ENCODE measurements around the gene OR14I1. TPM values are rescaled to one million over a fixed set of nuclear protein-coding genes. Genes with fewer than 3 reads are reported as not detected.
A peak's percentile ranks its signal among the peaks of the same experiment; 100 is the strongest.

OR14I1 gene
- total and polyA plus RNA-seq, 9 of the 15 experiments (the other 6 are each of a cell fraction or from before 2014, with no cell fraction given): not detected

DNA sequence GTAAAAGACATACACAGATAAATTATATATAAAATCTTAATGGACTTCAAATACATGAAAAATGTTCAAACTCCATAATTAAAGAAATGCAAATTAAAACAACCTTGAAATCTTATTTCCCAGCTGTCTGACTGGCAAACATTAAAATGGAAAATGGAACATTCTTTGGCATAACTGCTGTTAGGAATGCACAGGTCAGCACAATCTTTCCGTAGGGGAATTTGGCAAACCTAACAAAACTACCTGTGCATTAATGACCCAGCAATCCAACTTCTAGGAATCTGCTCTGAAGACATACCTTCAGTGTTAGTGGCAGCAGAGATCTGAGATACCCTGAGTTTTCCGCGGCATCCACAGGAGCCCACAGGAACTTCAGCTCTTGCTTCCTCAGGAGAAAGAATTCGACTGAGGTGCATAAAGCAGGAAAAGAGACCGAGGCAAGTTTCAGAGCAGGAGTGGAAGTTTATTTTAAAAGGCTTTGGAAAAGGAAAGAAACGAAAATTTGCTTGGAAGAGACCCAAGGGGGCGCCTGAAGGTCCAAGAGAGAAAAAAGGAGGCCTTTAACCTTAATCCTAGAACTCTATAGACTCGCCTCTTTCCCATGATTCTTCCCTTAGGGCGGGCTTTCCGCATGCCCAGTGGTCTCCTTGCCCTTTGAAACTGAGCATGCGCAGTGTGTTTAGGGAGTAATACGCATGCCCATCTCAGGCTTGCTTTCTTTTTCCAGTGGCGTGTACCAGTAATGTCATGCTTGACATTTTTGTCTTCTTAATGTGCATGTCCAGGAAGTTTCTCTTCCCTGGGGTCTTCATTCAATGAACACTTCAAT is 28.2 kb upstream of the OR14I1 start:
- intact Hi-C loops (cut with micrococcal nuclease): no loop called here
- H3K9ac ChIP-seq (ENCODE audit: insufficient read depth in 1 of 2, low read depth in 2 of 2, low read length in 2 of 2): peak overlapping the region in 1 of 2 experiments; percentile 55; a peak in 2 of 4 replicates
- TSS peak; percentile 55 for BruUV-seq (replicated peaks)
- ATAC-seq (peak; percentile 97), FAIRE-seq (peak; percentile 94), DNase-seq (ENCODE audit: extremely low read depth in 1 of 4, low spot score in 3 of 4) (peak; percentile 62 to 85 (median 77))
- H4K20me1 ChIP-seq (replicated peaks; ENCODE audit: control insufficient read depth, insufficient read depth, low read length): no peaks in the 10 kb centered on the region
- H2AFZ ChIP-seq (ENCODE audit: low read depth, low read length): peak overlapping the region; percentile 91
- H3K27ac ChIP-seq (ENCODE audit: extremely low read depth, low read depth, low read length): peak overlapping the region; percentile 18; the same call in 1 of the 3 replicates
- 6% methylated on average over 13 of the region's 13 CpGs for WGBS (ENCODE audit: insufficient coverage, low coverage, missing lambda C conversion rate)
- H3K27me3 ChIP-seq (ENCODE audit: control insufficient read depth in 2 of 2, insufficient read depth in 2 of 2, low read length in 2 of 2): no peaks in the 10 kb centered on the region
- H3K36me3 ChIP-seq (ENCODE audit: control insufficient read depth, insufficient read depth, low read length): no peaks in the 10 kb centered on the region
- peak overlapping the region; percentile 39 for H3K4me3 ChIP-seq
- CTCF ChIA-PET (ENCODE audit: low intra/inter-chr PET ratio): interaction anchor here (0.6 kb wide), 1 partner anchor 517 kb away, joined by 3 read pairs; no protein-coding TSS in a partner anchor
- no peaks in the 10 kb centered on the region for H3K9me1 ChIP-seq (ENCODE audit: control insufficient read depth, insufficient read depth, low read length)
- no peaks in the 10 kb centered on the region; a peak in 1 of 5 replicates for H3K4me1 ChIP-seq (replicated peaks in 1 of 2; ENCODE audit: control insufficient read depth in 2 of 2, insufficient read depth in 2 of 2, low read length in 2 of 2)
- H3K4me2 ChIP-seq (ENCODE audit: insufficient read depth, low read length): peak overlapping the region; percentile 78
- H3K9me3 ChIP-seq (replicated peaks; ENCODE audit: control insufficient read depth, insufficient read depth, low read depth, low read length): no peaks in the 10 kb centered on the region; the same call in 1 of the 2 replicates
- POLR2A ChIA-PET: interaction anchor here (1.0 kb wide), 1 partner anchor 9 kb away, joined by 3 read pairs; no protein-coding TSS in a partner anchor
- in situ Hi-C loops (cut with MboI): no loop called here
- H3K79me2 ChIP-seq (ENCODE audit: control insufficient read depth, insufficient read depth, low read length): no peaks in the 10 kb centered on the region
- TF ChIP-seq PTRF (tag; IDR thresholded peaks at IDR 0.05): no peak
- TF ChIP-seq POLR2A (conservative IDR thresholded peaks at IDR 0.05): no peak
- TF ChIP-seq, protein P1, sequence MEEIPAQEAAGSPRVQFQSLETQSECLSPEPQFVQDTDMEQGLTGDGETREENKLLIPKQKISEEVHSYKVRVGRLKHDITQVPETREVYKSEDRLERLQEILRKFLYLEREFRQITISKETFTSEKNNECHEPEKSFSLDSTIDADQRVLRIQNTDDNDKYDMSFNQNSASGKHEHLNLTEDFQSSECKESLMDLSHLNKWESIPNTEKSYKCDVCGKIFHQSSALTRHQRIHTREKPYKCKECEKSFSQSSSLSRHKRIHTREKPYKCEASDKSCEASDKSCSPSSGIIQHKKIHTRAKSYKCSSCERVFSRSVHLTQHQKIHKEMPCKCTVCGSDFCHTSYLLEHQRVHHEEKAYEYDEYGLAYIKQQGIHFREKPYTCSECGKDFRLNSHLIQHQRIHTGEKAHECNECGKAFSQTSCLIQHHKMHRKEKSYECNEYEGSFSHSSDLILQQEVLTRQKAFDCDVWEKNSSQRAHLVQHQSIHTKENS (CRISPR knock-in tag; IDR thresholded peaks at IDR 0.05): no peak
- TF ChIP-seq POLR2H (tag; IDR thresholded peaks at IDR 0.05; ENCODE audit: low read depth): peak; percentile 44; the same call in 1 of the 2 replicates
- TF ChIP-seq ZNF280B (CRISPR knock-in tag; IDR thresholded peaks at IDR 0.05): no peak
- TF ChIP-seq NR2C1 (IDR thresholded peaks at IDR 0.05): no peak
- TF ChIP-seq NR2C1 (tag; IDR thresholded peaks at IDR 0.05): peak; percentile 49; the same call in 1 of the 2 replicates
- no peak for TF ChIP-seq NR2C2 (CRISPR knock-in tag; IDR thresholded peaks at IDR 0.05)
- TF ChIP-seq NR2C2 (tag; IDR thresholded peaks at IDR 0.05): peak; percentile 87
